HepG2 (cell line): Measurements from ENCODE around the gene HBE1. TPM values are rescaled to one million over a fixed set of nuclear protein-coding genes. Genes with fewer than 3 reads are reported as not detected.

ENCODE experiments used
- ATAC-seq: fragments of 200-7000 bp; cut with Tn5 transposase; 3 replicates; pipeline ENCODE4 v1.9.1; 2020; ENCODE audit warnings: mild to moderate bottlenecking, moderate library complexity
- BruUV-seq: library from RNA; stranded (reverse); fragments of 400-500 nt; replicated peaks from 2 replicates; lab custom pipeline; 2021; lab: Mats Ljungman, UMichigan
- CTCF ChIA-PET: fragments of 300-600 bp; formaldehyde crosslinking; extraction: SDS; loops from one replicate; lab custom pipeline; 2021; ENCODE audit warnings: low total read pairs, inconsistent platforms, low intra/inter-chr PET ratio; lab: Yijun Ruan, JAX
- POLR2A ChIA-PET: fragments of 350-600 bp; sonication (Branson Sonifier 250); formaldehyde crosslinking; loops from one replicate; lab custom pipeline; 2020; ENCODE audit warnings: antibody characterized with exemption, inconsistent platforms; lab: Yijun Ruan, JAX
- DNase-seq: peaks from one replicate; pipeline ENCODE4 v3.0.0-alpha.2; 2015; ENCODE audit warnings: low spot score
- FAIRE-seq: peaks from 3 replicates; lab custom pipeline; 2011; peaks lifted over from hg19 to GRCh38; lab: Jason Lieb, UNC
- H2AFZ ChIP-seq: one replicate; pipeline ENCODE4 v1.6.1; 2011; ENCODE audit warnings: low read length, inconsistent platforms
- H3K27ac ChIP-seq: fragments of 300-600 bp; 3 replicates; pipeline ENCODE4 v1.8.0; 2011; ENCODE audit warnings: mixed run types, mild to moderate bottlenecking, mixed read lengths, low read length, inconsistent platforms; ENCODE audit not compliant: insufficient read depth; ENCODE audit errors: extremely low read length
- H3K27me3 ChIP-seq, 2 experiments: fragments of 200-600 bp in 1 of 2; 2 replicates in 1 of 2; 3 replicates in 1 of 2; pipeline versions ENCODE4 v1.6.0 to v1.8.0; 2011; ENCODE audit warnings: low read length in 2 of 2, mild to moderate bottlenecking in 2 of 2, moderate library complexity in 2 of 2, inconsistent platforms in 1 of 2; ENCODE audit not compliant: insufficient read depth in 2 of 2, control insufficient read depth in 1 of 2
- H3K36me3 ChIP-seq, 2 experiments: fragments of 200-600 bp in 1 of 2; replicated peaks in 1 of 2; 2 replicates in 1 of 2; 3 replicates in 1 of 2; pipeline versions ENCODE4 v1.5.1 to v1.8.0; 2011; ENCODE audit warnings: low read length in 2 of 2, inconsistent platforms in 1 of 2; ENCODE audit not compliant: insufficient read depth in 2 of 2, control insufficient read depth in 1 of 2
- H3K4me1 ChIP-seq: 2 replicates; pipeline ENCODE4 v1.5.1; 2012; ENCODE audit warnings: low read length, inconsistent platforms; ENCODE audit not compliant: insufficient read depth
- H3K4me2 ChIP-seq: 2 replicates; pipeline ENCODE4 v1.6.0; 2011; ENCODE audit warnings: low read depth, low read length, inconsistent platforms
- H3K4me3 ChIP-seq, 3 experiments: fragments of 200-600 bp in 1 of 3; sonication (generic), shearing (Covaris generic) in 1 of 3; replicated peaks in 1 of 3; 2 replicates each; pipeline ENCODE4 v1.5.1; 2011 to 2016; ENCODE audit warnings: low read length in 3 of 3, inconsistent platforms in 2 of 3, low read depth in 2 of 3, mild to moderate bottlenecking in 2 of 3, control low read depth in 1 of 3, mixed read lengths in 1 of 3; ENCODE audit not compliant: insufficient read depth in 1 of 3
- H3K79me2 ChIP-seq: one replicate; pipeline ENCODE4 v1.6.1; 2011; ENCODE audit warnings: low read length, inconsistent platforms; ENCODE audit not compliant: insufficient read depth
- H3K9ac ChIP-seq: 2 replicates; pipeline ENCODE4 v1.6.0; 2011; ENCODE audit warnings: mild to moderate bottlenecking, low read depth, low read length, inconsistent platforms; ENCODE audit not compliant: insufficient read depth
- H3K9me3 ChIP-seq: 2 replicates; pipeline ENCODE4 v1.5.1; 2012; ENCODE audit warnings: mild to moderate bottlenecking, low read length
- H4K20me1 ChIP-seq: 2 replicates; pipeline ENCODE4 v1.6.0; 2011; ENCODE audit warnings: inconsistent platforms, mild to moderate bottlenecking, low read length, moderate library complexity; ENCODE audit not compliant: insufficient read depth
- CEBPB ChIP-seq: IDR thresholded peaks from 2 replicates; pipeline ENCODE4 v1.6.1; 2011; ENCODE audit warnings: low read depth, low read length, improper control_type of control experiment, borderline replicate concordance
- CREM ChIP-seq, 2 experiments: sonication (generic) in 1 of 2; formaldehyde crosslinking in 1 of 2; IDR thresholded peaks; 2 replicates each; pipeline versions ENCODE4 v1.4.0 to v1.6.1; 2016 to 2020; ENCODE audit warnings: antibody characterized with exemption in 1 of 2, mild to moderate bottlenecking in 1 of 2, missing genetic modification reagents in 1 of 2
- DMAP1 ChIP-seq: IDR thresholded peaks from 2 replicates; pipeline ENCODE4 v1.6.1; 2016
- E2F1 ChIP-seq: sonication (generic); formaldehyde crosslinking; IDR thresholded peaks from 2 replicates; pipeline ENCODE4 v1.5.0; 2020; ENCODE audit warnings: missing genetic modification reagents
- HOMEZ ChIP-seq: IDR thresholded peaks from 2 replicates; pipeline ENCODE4 v1.6.1; 2016; ENCODE audit warnings: low read depth
- KAT8 ChIP-seq: IDR thresholded peaks from 2 replicates; pipeline ENCODE4 v1.6.1; 2016; ENCODE audit warnings: missing genetic modification reagents, missing compliant biosample characterization
- TEAD2 ChIP-seq: sonication (generic); formaldehyde crosslinking; IDR thresholded peaks from 2 replicates; pipeline ENCODE4 v1.9.0; 2021; ENCODE audit warnings: missing genetic modification reagents
- TERF1 ChIP-seq: sonication (generic); formaldehyde crosslinking; IDR thresholded peaks from 2 replicates; pipeline ENCODE4 v1.8.0; 2022; ENCODE audit warnings: mild to moderate bottlenecking, missing genetic modification reagents, moderate library complexity
- ZBTB26 ChIP-seq: IDR thresholded peaks from 2 replicates; pipeline ENCODE4 v1.6.1; 2016; ENCODE audit warnings: missing compliant biosample characterization, missing genetic modification reagents, borderline replicate concordance
- ZFP90 ChIP-seq: sonication (generic); formaldehyde crosslinking; IDR thresholded peaks from 2 replicates; pipeline ENCODE4 v1.8.0; 2022; ENCODE audit warnings: missing genetic modification reagents, mild to moderate bottlenecking, inconsistent platforms, borderline replicate concordance
- ZFX ChIP-seq: sonication (generic); formaldehyde crosslinking; IDR thresholded peaks from 2 replicates; pipeline ENCODE4 v1.4.0; 2020; ENCODE audit warnings: mild to moderate bottlenecking, low read depth, missing genetic modification reagents, moderate library complexity
- ZKSCAN1 ChIP-seq: fragments of 150-350 bp; IDR thresholded peaks from 2 replicates; pipeline ENCODE4 v1.6.1; 2014; ENCODE audit warnings: low read length
- ZNF281 ChIP-seq: sonication (generic); formaldehyde crosslinking; IDR thresholded peaks from 2 replicates; pipeline ENCODE4 v1.4.0; 2020; ENCODE audit warnings: missing genetic modification reagents, borderline replicate concordance
- ZNF337 ChIP-seq: sonication (generic); formaldehyde crosslinking; IDR thresholded peaks from 2 replicates; pipeline ENCODE4 v1.5.1; 2020; ENCODE audit warnings: missing genetic modification reagents, low read depth, mild to moderate bottlenecking, borderline replicate concordance
- ZNF382 ChIP-seq: sonication (generic); formaldehyde crosslinking; IDR thresholded peaks from 2 replicates; pipeline ENCODE4 v1.5.0; 2020; ENCODE audit warnings: missing genetic modification reagents, mild to moderate bottlenecking, borderline replicate concordance
- ZNF703 ChIP-seq: sonication (generic); formaldehyde crosslinking; IDR thresholded peaks from 2 replicates; pipeline ENCODE4 v1.5.1; 2020; ENCODE audit warnings: missing genetic modification reagents, mild to moderate bottlenecking, moderate library complexity, borderline replicate concordance
- WGBS: methylation state at CpG from one replicate; pipeline ENCODE4 v1.1.6; 2017; ENCODE audit warnings: low lambda C conversion rate; 5-methylcytosine and 5-hydroxymethylcytosine counted together
- in situ Hi-C: cut with HindIII; loops from 2 replicates; pipeline ENCODE4 v1.10.0; 2017; ENCODE audit warnings: low pct_unique_long_range_greater_than_20kb; ENCODE audit not compliant: extremely low pct_ligation_motif_present
- intact Hi-C: fragments of 100-400 bp; cut with micrococcal nuclease; formaldehyde crosslinking; loops from one replicate; pipeline ENCODE4 v1.10.0; 2022; ENCODE audit not compliant: unreplicated experiment
- polyA plus RNA-seq, 8 experiments: library from polyadenylated mRNA; depleted of rRNA in 3 of 8; stranded (reverse) in 7 of 8; unstranded in 1 of 8; fragments of >200 nt; fragmentation: Illumina TruSeq in 4 of 8; extraction: Trizol in 4 of 8; gene quantifications; 2 replicates each; pipeline versions ENCODE4 v1.2.1 to v1.2.3, GENCODE V29; 2011 to 2016; ENCODE audit warnings: low read depth in 4 of 8, missing spikeins in 1 of 8, mixed read lengths in 1 of 8; ENCODE audit not compliant: insufficient read depth in 1 of 8
- total RNA-seq, 5 experiments: library from RNA; depleted of rRNA; stranded (reverse); fragments of >200 nt; fragmentation: Illumina TruSeq; extraction: Trizol; gene quantifications; 2 replicates each; pipeline ENCODE4 v1.2.3, GENCODE V29; 2016; ENCODE audit warnings: low read depth in 1 of 5

HBE1 gene
- total and polyA plus RNA-seq, 2 of the 13 experiments (the other 11 are each of a cell fraction or from before 2014, with no cell fraction given): 0.24 to 0.35 TPM

GRCh38 chr11:5237420-5237819 is 32.3 kb downstream of the HBE1 start:
- BruUV-seq: no TSS peak
- Histone ChIP-seq H3K9me3 (no peaks in the 10 kb centered on the region), H3K4me3 (no peak overlapping the region), H3K4me1 (no peaks in the 10 kb centered on the region), H2AFZ (no peak overlapping the region), H3K36me3 (no peaks in the 10 kb centered on the region), H4K20me1 (no peaks in the 10 kb centered on the region; the same call in 1 of the 2 replicates), H3K79me2 (no peaks in the 10 kb centered on the region), H3K9ac (no peak overlapping the region), H3K27ac (no peak overlapping the region), H3K4me2 (no peak overlapping the region), H3K27me3 (no peaks in the 10 kb centered on the region)
- TF ChIP-seq DMAP1 (no peak), CEBPB (no peak), ZNF703 (CRISPR knock-in tag) (no peak), ZNF337 (no peak), E2F1 (CRISPR knock-in tag) (no peak), ZFX (no peak), ZBTB26 (no peak), TEAD2 (CRISPR knock-in tag) (no peak), ZNF382 (CRISPR knock-in tag) (no peak), HOMEZ (CRISPR knock-in tag) (no peak), ZNF281 (no peak), CREM (IDR thresholded peaks at IDR 0.05) (no peak), CREM (CRISPR knock-in tag; IDR thresholded peaks at IDR 0.05) (no peak), ZFP90 (CRISPR knock-in tag) (no peak), KAT8 (CRISPR knock-in tag) (no peak), ZKSCAN1 (no peak), TERF1 (CRISPR knock-in tag) (no peak)
- in situ Hi-C loops: no loop called here
- intact Hi-C loops: no loop called here
- ATAC-seq: no peak
- no peak for DNase-seq
- no peak for FAIRE-seq
- WGBS: 3% methylated on average over 1 of the region's 2 CpGs
- ChIA-PET POLR2A (no interaction called here), CTCF (no interaction called here)
